Endothelial cell of umbilical vein (primary cell): ENCODE data around the gene CARD19. TPM values are rescaled to one million over a fixed set of nuclear protein-coding genes. Genes with fewer than 3 reads are reported as not detected.

Experiments used
- BruUV-seq: library from RNA; stranded (reverse); fragments of 400-500 nt; replicated peaks from 2 replicates; lab custom pipeline; 2021; lab: Mats Ljungman, UMichigan
- CTCF ChIA-PET: fragments of 300-600, 350-600 bp; sonication (Branson Sonifier 250); formaldehyde crosslinking; loops from one replicate; lab custom pipeline; 2021; ENCODE audit warnings: antibody characterized with exemption, inconsistent platforms; lab: Charles Lee
- POLR2A ChIA-PET: fragments of 300-600, 350-600 bp; sonication (Branson Sonifier 250); formaldehyde crosslinking; loops from one replicate; lab custom pipeline; 2021; ENCODE audit warnings: antibody characterized with exemption, inconsistent platforms; lab: Charles Lee
- DNase-seq: peaks from one replicate; pipeline ENCODE4 v3.0.0-alpha.2; 2011; ENCODE audit warnings: low read depth, low spot score
- FAIRE-seq: peaks from 2 replicates; lab custom pipeline; 2011; peaks lifted over from hg19 to GRCh38; lab: Jason Lieb, UNC
- H2AFZ ChIP-seq: 2 replicates; pipeline ENCODE4 v1.6.0; 2012; ENCODE audit warnings: low read depth, low read length, control low read depth, inconsistent platforms
- H3K27ac ChIP-seq: 2 replicates; pipeline ENCODE4 v1.5.1; 2011; ENCODE audit warnings: low read depth, mild to moderate bottlenecking, control low read depth, low read length, moderate library complexity; ENCODE audit not compliant: insufficient read depth
- H3K27me3 ChIP-seq, 2 experiments: 2 replicates each; pipeline versions ENCODE4 v1.6.0 to v1.6.1; 2011; ENCODE audit warnings: low read length in 2 of 2, mixed read lengths in 1 of 2; ENCODE audit not compliant: control insufficient read depth in 2 of 2, insufficient read depth in 2 of 2
- H3K36me3 ChIP-seq, 2 experiments: 2 replicates in 1 of 2; 3 replicates in 1 of 2; pipeline ENCODE4 v1.5.1; 2011; ENCODE audit warnings: low read length in 2 of 2, mild to moderate bottlenecking in 1 of 2, moderate library complexity in 1 of 2; ENCODE audit not compliant: control insufficient read depth in 2 of 2, insufficient read depth in 2 of 2; ENCODE audit errors: extremely low read depth in 1 of 2
- H3K4me1 ChIP-seq: 3 replicates; pipeline ENCODE4 v1.5.1; 2011; ENCODE audit warnings: mild to moderate bottlenecking, low read length; ENCODE audit not compliant: control insufficient read depth, insufficient read depth; ENCODE audit errors: extremely low read depth
- H3K4me2 ChIP-seq: 2 replicates; pipeline ENCODE4 v1.6.1; 2011; ENCODE audit warnings: low read length, control low read depth, mixed read lengths; ENCODE audit not compliant: insufficient read depth
- H3K4me3 ChIP-seq, 3 experiments: fragments of 200-600 bp in 1 of 3; sonication (generic), shearing (Covaris generic) in 1 of 3; replicated peaks in 1 of 3; 2 replicates each; pipeline ENCODE4 v1.5.1; 2011 to 2016; ENCODE audit warnings: control low read depth in 3 of 3, low read length in 3 of 3, mild to moderate bottlenecking in 2 of 3, inconsistent platforms in 1 of 3, low read depth in 1 of 3, moderate library complexity in 1 of 3; ENCODE audit not compliant: insufficient read depth in 1 of 3
- H3K79me2 ChIP-seq: 2 replicates; pipeline ENCODE4 v1.6.0; 2012; ENCODE audit warnings: low read length, inconsistent platforms; ENCODE audit not compliant: control insufficient read depth, insufficient read depth
- H3K9ac ChIP-seq: replicated peaks from 2 replicates; pipeline ENCODE3; 2011; ENCODE audit warnings: low read length, control low read depth; ENCODE audit not compliant: insufficient read depth; ENCODE audit errors: extremely low read depth
- H3K9me1 ChIP-seq: replicated peaks from 3 replicates; pipeline ENCODE4 v1.6.0; 2011; ENCODE audit warnings: mild to moderate bottlenecking, low read length; ENCODE audit not compliant: control insufficient read depth, insufficient read depth; ENCODE audit errors: extremely low read depth
- H3K9me3 ChIP-seq: replicated peaks from 2 replicates; pipeline ENCODE4 v1.5.1; 2012; ENCODE audit warnings: low read length, inconsistent platforms; ENCODE audit not compliant: control insufficient read depth, insufficient read depth
- H4K20me1 ChIP-seq: replicated peaks from 2 replicates; pipeline ENCODE3; 2011; ENCODE audit warnings: mild to moderate bottlenecking, low read length; ENCODE audit not compliant: control insufficient read depth, insufficient read depth; ENCODE audit errors: extremely low read depth
- CTCF ChIP-seq, 2 donors: IDR thresholded peaks; 1 replicate in 1 of 2; 2 replicates in 1 of 2; pipeline ENCODE4 v1.5.1; 2011; ENCODE audit warnings: low read length in 2 of 2, mild to moderate bottlenecking in 2 of 2, moderate library complexity in 2 of 2, control low read depth in 1 of 2, inconsistent platforms in 1 of 2, low read depth in 1 of 2; ENCODE audit not compliant: insufficient read depth in 1 of 2; ENCODE audit errors: extremely low read depth in 1 of 2
- EZH2 ChIP-seq: IDR thresholded peaks from 2 replicates; pipeline ENCODE4 v1.6.1; 2012; ENCODE audit warnings: borderline replicate concordance, low read depth, mild to moderate bottlenecking, moderate library complexity, low read length, inconsistent platforms; ENCODE audit not compliant: severe bottlenecking
- FOS ChIP-seq: IDR thresholded peaks from 2 replicates; pipeline ENCODE4 v1.6.1; 2011; ENCODE audit warnings: mild to moderate bottlenecking, low read length, moderate library complexity, borderline replicate concordance; ENCODE audit not compliant: insufficient read depth
- GATA2 ChIP-seq: IDR thresholded peaks from 2 replicates; pipeline ENCODE4 v1.7.0; 2011; ENCODE audit warnings: low read depth, mild to moderate bottlenecking, moderate library complexity, mixed read lengths, low read length; ENCODE audit not compliant: insufficient read length, insufficient read depth
- JUN ChIP-seq: IDR thresholded peaks from 2 replicates; pipeline ENCODE4 v1.6.1; 2011; ENCODE audit warnings: borderline replicate concordance, low read depth; ENCODE audit not compliant: insufficient read length, insufficient read depth
- MAX ChIP-seq: IDR thresholded peaks from 2 replicates; pipeline ENCODE4 v1.6.1; 2011; ENCODE audit not compliant: insufficient read depth, insufficient read length
- MYC ChIP-seq: IDR thresholded peaks from one replicate; pipeline ENCODE4 v1.6.1; 2011; ENCODE audit warnings: mild to moderate bottlenecking, low read depth, low read length
- POLR2A ChIP-seq: IDR thresholded peaks from 2 replicates; pipeline ENCODE4 v1.6.1; 2012; ENCODE audit warnings: low read depth, mild to moderate bottlenecking, control low read depth, low read length
- POLR2AphosphoS5 ChIP-seq: IDR thresholded peaks from 2 replicates; pipeline ENCODE4 v1.6.1; 2012; ENCODE audit warnings: low read depth, mild to moderate bottlenecking, control low read depth, low read length, moderate library complexity; ENCODE audit not compliant: insufficient read depth
- dilution Hi-C: fragments of 300-500 bp; cut with MboI; formaldehyde crosslinking; loops from one replicate; pipeline ENCODE4 v1.15.0; 2019; ENCODE audit warnings: low sequenced_read_pairs; ENCODE audit not compliant: extremely low pct_ligation_motif_present
- intact Hi-C: fragments of 100-400 bp; cut with micrococcal nuclease; formaldehyde crosslinking; loops from one replicate; pipeline ENCODE4 v1.10.0; 2022
- polyA plus RNA-seq, 4 experiments: library from polyadenylated mRNA; depleted of rRNA in 3 of 4; stranded (reverse) in 3 of 4; unstranded in 1 of 4; fragments of >200 nt; gene quantifications; 2 replicates each; pipeline versions ENCODE4 v1.2.1 to v1.2.3, GENCODE V29; 2011 to 2012; ENCODE audit warnings: missing spikeins in 1 of 4
- total RNA-seq: library from RNA; stranded (reverse); gene quantifications from 2 replicates; pipeline ENCODE4 v1.2.3, GENCODE V29; 2021

CARD19 gene
- total and polyA plus RNA-seq, 2 donors (not counting 3 experiments of a cell fraction or from before 2014, with no cell fraction given) = 45.7 to 148 TPM

GRCh38 chr9:93130861-93131481, 35.0 kb downstream of the CARD19 start:
- no peaks in the 10 kb centered on the region for H3K27me3 ChIP-seq
- no peaks in the 10 kb centered on the region for H3K36me3 ChIP-seq
- no peak overlapping the region for H3K9ac ChIP-seq
- H3K4me1 ChIP-seq = peaks cover 73% of the 10 kb centered on the region
- intact Hi-C loops = no loop called here
- TF ChIP-seq GATA2 = no peak
- TF ChIP-seq JUN = no peak
- TF ChIP-seq CTCF (IDR thresholded peaks at IDR 0.05; ENCODE audit: extremely low read depth in 1 of 2, insufficient read depth in 1 of 2, low read depth in 1 of 2, low read length in 2 of 2) = peak; percentile 24 to 38
- peak; percentile 34 for TF ChIP-seq POLR2AphosphoS5
- no peak for TF ChIP-seq POLR2A
- no peak for TF ChIP-seq MAX
- TF ChIP-seq FOS = no peak
- TF ChIP-seq EZH2 = no peak
- TF ChIP-seq MYC = no peak
- peak; percentile 42 for DNase-seq
- H3K27ac ChIP-seq = peak overlapping the region; percentile 61
- POLR2A ChIA-PET = interaction anchor here (0.6 to 1.2 kb wide), 2 partner anchors 11 to 35 kb away, joined by 3 to 7 read pairs; partner anchors contain the start of gene CARD19
- peak overlapping the region; percentile 13 for H3K4me2 ChIP-seq
- no peak overlapping the region for H3K4me3 ChIP-seq
- CTCF ChIA-PET = interaction anchor here (0.9 to 5.7 kb wide), 7 partner anchors 11 to 128 kb away, joined by 3 to 52 read pairs (median 3); partner anchors contain the start of gene CARD19
- dilution Hi-C loops = no loop called here
- peaks cover 13% of the 10 kb centered on the region for H3K79me2 ChIP-seq
- FAIRE-seq = peak; percentile 88
- no peaks in the 10 kb centered on the region for H3K9me1 ChIP-seq
- peak overlapping the region; percentile 2 for H2AFZ ChIP-seq
- H4K20me1 ChIP-seq = no peaks in the 10 kb centered on the region
- no TSS peak for BruUV-seq
- H3K9me3 ChIP-seq = no peaks in the 10 kb centered on the region
